Loucy (cell line): ENCODE results near the gene OR2D2.
"Not testable (repeated sequence)": the region's sequence is repeated elsewhere in the genome, so short reads cannot be mapped to it uniquely, and the experiment has no call there.

ENCODE experiments used
- H2AFZ ChIP-seq: fragments of 200-600 bp; sonication (generic); 2 replicates; pipeline ENCODE4 v1.6.0; 2016; ENCODE audit warnings: antibody characterized with exemption, mild to moderate bottlenecking, low read length, moderate library complexity
- H3F3A ChIP-seq: fragments of 200-600 bp; 2 replicates; pipeline ENCODE4 v1.6.0; 2016; ENCODE audit warnings: antibody characterized with exemption, low read depth, mild to moderate bottlenecking
- H3K27me3 ChIP-seq: fragments of 200-600 bp; sonication (generic); 2 replicates; pipeline ENCODE4 v1.6.1; 2014; ENCODE audit warnings: low read length, mild to moderate bottlenecking; ENCODE audit not compliant: insufficient read depth, poor library complexity, severe bottlenecking
- H3K36me3 ChIP-seq: fragments of 200-600 bp; sonication (generic); 2 replicates; pipeline ENCODE4 v1.6.1; 2016; ENCODE audit warnings: low read length; ENCODE audit not compliant: insufficient read depth
- H3K4me1 ChIP-seq: fragments of 200-600 bp; sonication (generic); 2 replicates; pipeline ENCODE4 v1.5.1; 2014; ENCODE audit warnings: low read length, mild to moderate bottlenecking; ENCODE audit not compliant: insufficient read depth, poor library complexity, severe bottlenecking
- H3K4me2 ChIP-seq: fragments of 200-600 bp; sonication (generic); 2 replicates; pipeline ENCODE4 v1.6.0; 2014; ENCODE audit warnings: antibody characterized with exemption, low read length, low read depth, mild to moderate bottlenecking; ENCODE audit not compliant: poor library complexity, severe bottlenecking
- H3K4me3 ChIP-seq: fragments of 200-600 bp; sonication (generic); 2 replicates; pipeline ENCODE4 v1.5.1; 2014; ENCODE audit warnings: low read length, mild to moderate bottlenecking, mixed read lengths; ENCODE audit not compliant: poor library complexity, severe bottlenecking
- H3K79me2 ChIP-seq: fragments of 200-600 bp; sonication (generic); 2 replicates; pipeline ENCODE4 v1.6.1; 2014; ENCODE audit warnings: low read length; ENCODE audit not compliant: insufficient read depth
- H3K9ac ChIP-seq: fragments of 200-600 bp; sonication (generic); 2 replicates; pipeline ENCODE4 v1.6.0; 2014; ENCODE audit warnings: mild to moderate bottlenecking, low read depth, low read length, moderate library complexity; ENCODE audit not compliant: poor library complexity, severe bottlenecking
- H3K9me2 ChIP-seq: fragments of 200-600 bp; sonication (generic); replicated peaks from 2 replicates; pipeline ENCODE4 v1.6.1; 2016; ENCODE audit warnings: low read depth, low read length, mixed read lengths
- H3K9me3 ChIP-seq: fragments of 200-600 bp; sonication (generic); 2 replicates; pipeline ENCODE4 v1.6.1; 2014; ENCODE audit warnings: mild to moderate bottlenecking, antibody characterized with exemption, low read length, low read depth; ENCODE audit not compliant: insufficient read depth
- H4K20me1 ChIP-seq: fragments of 200-600 bp; sonication (generic); 2 replicates; pipeline ENCODE4 v1.6.0; 2014; ENCODE audit warnings: antibody characterized with exemption, low read length, mild to moderate bottlenecking; ENCODE audit not compliant: insufficient read depth, poor library complexity, severe bottlenecking
- CTCF ChIP-seq: fragments of 200-600 bp; sonication (generic); conservative IDR thresholded peaks from 2 replicates; pipeline ENCODE4 v1.5.1; 2014; ENCODE audit warnings: mild to moderate bottlenecking, antibody characterized with exemption, low read length
- EZH2phosphoT487 ChIP-seq: fragments of 200-600 bp; IDR thresholded peaks from 2 replicates; pipeline ENCODE4 v1.6.1; 2018; ENCODE audit warnings: antibody characterized with exemption, mild to moderate bottlenecking, moderate library complexity, borderline replicate concordance

Gene OR2D2

GRCh38 chr11:6911378-6911777 is 19.1 kb upstream of the OR2D2 start:
- Histone ChIP-seq H3K27me3 (no peaks in the 10 kb centered on the region), H3K9ac (no peak overlapping the region), H3K9me3 (no peaks in the 10 kb centered on the region), H3K4me3 (no peak overlapping the region), H3K4me1 (no peaks in the 10 kb centered on the region), H3K9me2 (no peaks in the 10 kb centered on the region), H3K4me2 (no peak overlapping the region), H3K79me2 (no peaks in the 10 kb centered on the region), H3F3A (no peaks in the 10 kb centered on the region), H2AFZ (no peak overlapping the region), H3K36me3 (no peaks in the 10 kb centered on the region), H4K20me1 (no peaks in the 10 kb centered on the region)
- TF ChIP-seq EZH2phosphoT487 (no peak), CTCF (no peak)

GRCh38 chr11:6904804-6905203 is 12.5 kb upstream of the OR2D2 start:
- H3K4me1 ChIP-seq, H4K20me1 ChIP-seq, H3F3A ChIP-seq, H3K79me2 ChIP-seq, H3K36me3 ChIP-seq, H3K9ac ChIP-seq, H3K4me3 ChIP-seq, H3K4me2 ChIP-seq, H3K9me3 ChIP-seq, H3K27me3 ChIP-seq, H3K9me2 ChIP-seq, H2AFZ ChIP-seq: not testable (repeated sequence)

- TF ChIP-seq CTCF (peak; percentile 48), EZH2phosphoT487 (no peak)
- H3K4me2 ChIP-seq: no peak overlapping the region
- no peaks in the 10 kb centered on the region for H3K79me2 ChIP-seq
- H3K9me2 ChIP-seq: no peaks in the 10 kb centered on the region
- H3F3A ChIP-seq: no peaks in the 10 kb centered on the region
- no peaks in the 10 kb centered on the region; the same call in 1 of the 2 replicates for H3K9me3 ChIP-seq
- H3K4me1 ChIP-seq: no peaks in the 10 kb centered on the region
- no peaks in the 10 kb centered on the region for H3K27me3 ChIP-seq
- no peak overlapping the region for H3K9ac ChIP-seq
- H2AFZ ChIP-seq: no peak overlapping the region
- no peaks in the 10 kb centered on the region for H4K20me1 ChIP-seq
- H3K4me3 ChIP-seq: no peak overlapping the region
- no peaks in the 10 kb centered on the region for H3K36me3 ChIP-seq
These were observed 8.2 kb upstream of the OR2D2 start for GRCh38 chr11:6900327-6900999.

- no peaks in the 10 kb centered on the region for H3K27me3 ChIP-seq
These were observed 6.6 kb upstream of the OR2D2 start for GRCh38 chr11:6898911-6899310.

More at GRCh38 chr11:6898911-6899310, 6.6 kb upstream of the OR2D2 start:
- H3K9ac ChIP-seq: no peak overlapping the region
- no peaks in the 10 kb centered on the region for H3K9me2 ChIP-seq
- no peaks in the 10 kb centered on the region for H3K9me3 ChIP-seq
- H3F3A ChIP-seq: no peaks in the 10 kb centered on the region
- TF ChIP-seq EZH2phosphoT487: no peak
- no peak for TF ChIP-seq CTCF
- no peaks in the 10 kb centered on the region for H3K79me2 ChIP-seq
- no peak overlapping the region for H2AFZ ChIP-seq
- no peak overlapping the region for H3K4me2 ChIP-seq
- H3K36me3 ChIP-seq: no peaks in the 10 kb centered on the region
- no peaks in the 10 kb centered on the region for H4K20me1 ChIP-seq
- no peaks in the 10 kb centered on the region for H3K4me1 ChIP-seq
- H3K4me3 ChIP-seq: no peak overlapping the region
